ENCODE measurements around the gene RNF43.

The RNF43 gene

DNA sequence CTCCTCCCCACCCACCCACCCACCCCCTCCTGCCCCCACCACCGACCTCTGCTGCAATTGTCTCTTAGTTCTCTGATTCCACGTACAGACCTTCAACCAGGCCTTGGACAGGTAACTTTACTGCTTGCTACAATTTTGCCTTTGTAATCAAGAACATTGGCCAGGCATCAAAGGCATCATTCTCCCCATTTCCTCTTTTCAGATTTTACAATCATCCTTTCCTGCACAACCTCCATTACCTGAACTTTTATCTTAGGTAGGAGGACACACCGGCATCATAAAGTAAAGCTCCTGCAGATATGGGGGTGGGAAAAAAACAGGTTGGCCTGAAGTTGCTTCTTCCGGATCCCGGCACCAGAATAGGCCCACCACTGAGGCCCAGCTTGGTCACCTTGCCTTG, 39.7 kb downstream of the RNF43 start:
- TF ChIP-seq CTCF (IDR thresholded peaks at IDR 0.05; ENCODE audit: borderline replicate concordance, insufficient read depth, low read depth, low read length), result no peak

DNA sequence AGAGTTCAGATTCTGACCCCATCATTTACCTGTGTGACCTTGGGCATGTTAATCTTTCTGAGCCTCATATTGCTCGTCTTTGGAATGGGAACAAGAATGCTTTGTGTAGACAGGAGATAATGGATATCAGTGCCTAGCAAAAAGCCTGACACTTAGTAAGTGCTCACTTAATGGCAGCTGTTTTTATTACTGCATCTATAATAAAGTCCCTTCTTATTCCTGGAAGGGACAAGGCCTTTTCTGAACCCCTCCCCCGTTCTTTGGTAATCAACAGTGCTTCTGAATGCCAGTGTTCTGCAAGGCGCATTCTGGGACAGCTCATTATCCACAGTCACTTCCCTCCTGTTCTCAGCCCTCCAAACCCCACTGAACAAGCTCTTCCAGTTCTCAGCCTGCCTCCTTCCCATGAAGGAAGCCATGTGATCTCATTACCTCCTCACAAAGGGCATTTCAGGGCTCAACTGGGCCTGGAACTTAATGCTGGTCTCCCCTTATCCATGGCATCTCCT, 40.2 kb downstream of the RNF43 start:
- no peak overlapping the region for H3K4me3 ChIP-seq (ENCODE audit: low read depth, low read length)
- no peak for TF ChIP-seq CTCF (IDR thresholded peaks at IDR 0.05; ENCODE audit: borderline replicate concordance, insufficient read depth, low read depth, low read length)

More for the DNA sequence above, 39.7 kb downstream of the RNF43 start:
- H3K4me3 ChIP-seq (ENCODE audit: low read depth, low read length), result no peak overlapping the region

GRCh38 chr17:58376472-58377000, 40.8 kb downstream of the RNF43 start:
- TF ChIP-seq CTCF (IDR thresholded peaks at IDR 0.05; ENCODE audit: borderline replicate concordance, insufficient read depth, low read depth, low read length), result no peak

DNA sequence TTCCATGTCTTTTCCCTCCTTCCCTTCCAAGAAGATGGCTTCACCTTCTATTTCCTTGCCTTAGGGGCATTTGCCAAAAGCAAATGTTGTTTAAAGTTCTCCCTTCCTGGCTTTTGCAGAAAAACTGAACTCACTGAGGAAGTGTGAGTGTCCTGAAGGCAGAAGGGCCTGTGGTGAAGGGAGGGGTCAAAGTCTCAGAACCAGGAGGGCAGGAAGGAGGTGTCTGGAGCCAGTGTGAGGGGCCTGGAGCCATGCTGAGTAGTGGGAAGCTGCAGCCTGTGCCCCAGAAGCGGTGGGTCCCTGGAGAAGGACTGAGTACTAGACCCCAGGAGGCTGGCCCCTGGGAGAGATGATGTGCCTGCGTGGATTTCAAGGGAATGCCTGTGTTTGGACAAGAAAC, 41.5 kb downstream of the RNF43 start:
- TF ChIP-seq CTCF (IDR thresholded peaks at IDR 0.05; ENCODE audit: borderline replicate concordance, insufficient read depth, low read depth, low read length), result no peak
- H3K4me3 ChIP-seq (ENCODE audit: low read depth, low read length), result no peak overlapping the region

More at GRCh38 chr17:58376472-58377000, 40.8 kb downstream of the RNF43 start:
- no peak overlapping the region for H3K4me3 ChIP-seq (ENCODE audit: low read depth, low read length)

DNA sequence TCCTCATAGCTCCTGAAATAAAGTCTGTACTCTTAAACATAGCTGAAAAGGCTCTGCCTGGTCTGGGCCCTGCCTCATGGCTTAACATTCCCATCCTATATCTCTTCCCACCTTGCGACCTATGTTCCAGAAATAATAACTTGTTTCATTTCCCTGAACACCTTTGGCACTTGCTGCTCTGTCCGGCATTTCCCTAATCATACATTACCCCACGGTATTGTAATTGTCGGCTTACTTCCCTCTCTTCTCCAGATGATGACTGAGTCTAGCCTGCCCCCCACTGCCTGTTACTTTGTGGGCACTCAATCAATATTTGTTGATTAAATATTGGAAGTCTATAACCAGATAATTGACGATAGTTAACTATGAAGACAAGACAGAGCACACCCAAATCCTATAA, 42.1 kb downstream of the RNF43 start:
- no peak for TF ChIP-seq CTCF (IDR thresholded peaks at IDR 0.05; ENCODE audit: borderline replicate concordance, insufficient read depth, low read depth, low read length)
- H3K4me3 ChIP-seq (ENCODE audit: low read depth, low read length), result no peak overlapping the region

- no peak overlapping the region for H3K4me3 ChIP-seq (ENCODE audit: low read depth, low read length)
- no peak for TF ChIP-seq CTCF (IDR thresholded peaks at IDR 0.05; ENCODE audit: borderline replicate concordance, insufficient read depth, low read depth, low read length)
Measured at GRCh38 chr17:58373923-58374322, 43.4 kb downstream of the RNF43 start.

GRCh38 chr17:58373003-58373402, 44.3 kb downstream of the RNF43 start:
- TF ChIP-seq CTCF (IDR thresholded peaks at IDR 0.05; ENCODE audit: borderline replicate concordance, insufficient read depth, low read depth, low read length), result no peak
- H3K4me3 ChIP-seq (ENCODE audit: low read depth, low read length), result no peak overlapping the region
